ENCODE measurements around the gene ZBTB45. TPM values are rescaled to one million over a fixed set of nuclear protein-coding genes. Genes with fewer than 3 reads are reported as not detected.

Gene ZBTB45
- total and polyA plus RNA-seq, 10 of the 15 experiments (the other 5 are each of a cell fraction or from before 2014, with no cell fraction given) = 0.29 to 17.2 (median 4.2) TPM

DNA sequence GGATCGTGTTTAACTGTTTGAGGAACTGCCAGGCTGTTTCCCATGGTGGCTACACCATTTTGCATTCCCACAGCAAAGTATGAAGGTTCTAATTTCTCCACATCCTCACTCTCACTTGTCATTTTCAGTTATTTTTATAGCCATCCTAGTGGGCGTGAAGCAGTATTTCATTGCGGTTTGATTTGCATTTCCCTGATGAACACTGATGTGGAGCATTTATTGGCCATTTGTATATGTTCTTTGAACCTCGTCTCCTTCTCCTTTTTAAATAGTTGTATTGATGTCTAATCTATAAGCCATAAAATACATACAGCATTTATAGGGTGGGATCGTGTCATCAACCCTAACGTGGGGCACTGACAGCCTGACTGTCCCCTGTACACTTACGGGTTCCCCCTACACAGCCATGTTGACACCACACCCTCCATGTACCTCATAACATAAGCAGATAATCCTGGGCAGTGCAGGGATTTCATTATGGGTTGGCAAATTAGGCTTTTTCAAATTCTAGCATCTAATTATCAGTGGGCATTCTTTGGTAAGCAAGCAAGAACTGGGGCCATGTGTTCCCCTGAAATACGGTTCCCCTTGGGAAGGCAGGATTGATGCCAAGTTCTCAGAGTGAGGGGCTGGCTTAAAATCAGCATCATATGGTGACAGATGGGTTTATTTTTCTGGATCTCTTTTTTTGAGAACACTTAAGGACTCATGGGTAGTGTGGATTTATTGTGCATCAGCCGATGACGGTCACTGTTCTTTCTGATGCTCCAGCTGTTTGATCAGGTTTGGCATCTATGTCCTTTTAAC, 11.6 kb upstream of the ZBTB45 start:
- H3K9ac ChIP-seq (ENCODE audit: control insufficient read depth, insufficient read depth, low read length) = no peak overlapping the region
- in situ Hi-C loops (cut with MboI) = no loop called here
- H3K9me3 ChIP-seq (replicated peaks; ENCODE audit: control insufficient read depth, insufficient read depth, low read length) = no peaks in the 10 kb centered on the region
- ChIA-PET CTCF (no interaction called here), RAD21 (ENCODE audit: unreplicated experiment) (no interaction called here), SMC1A (ENCODE audit: uncharacterized antibody, unreplicated experiment) (interaction anchor here (1.6 kb wide), 1 partner anchor 10 kb away, joined by 4 read pairs; no protein-coding TSS in a partner anchor), POLR2A (interaction anchor here (0.7 kb wide), 1 partner anchor 78 kb away, joined by 3 read pairs; no protein-coding TSS in a partner anchor)
- H3K36me3 ChIP-seq (ENCODE audit: control insufficient read depth in 2 of 2, insufficient read depth in 2 of 2, low read length in 1 of 2) = no peaks in the 10 kb centered on the region
- no peak overlapping the region for H3K4me3 ChIP-seq
- no TSS peak for BruUV-seq (replicated peaks)
- H4K20me1 ChIP-seq (ENCODE audit: control insufficient read depth, insufficient read depth) = no peaks in the 10 kb centered on the region
- 10% methylated on average over 10 of the region's 10 CpGs for WGBS (ENCODE audit: insufficient coverage, insufficient replicate concordance, low lambda C conversion rate, missing lambda C conversion rate)
- H3K27me3 ChIP-seq (replicated peaks in 1 of 2; ENCODE audit: control insufficient read depth in 2 of 2, insufficient read depth in 2 of 2, low read length in 1 of 2) = no peaks in the 10 kb centered on the region
- no peaks in the 10 kb centered on the region for H3K79me2 ChIP-seq (ENCODE audit: control insufficient read depth, insufficient read depth, low read length)
- TF ChIP-seq, protein P1, sequence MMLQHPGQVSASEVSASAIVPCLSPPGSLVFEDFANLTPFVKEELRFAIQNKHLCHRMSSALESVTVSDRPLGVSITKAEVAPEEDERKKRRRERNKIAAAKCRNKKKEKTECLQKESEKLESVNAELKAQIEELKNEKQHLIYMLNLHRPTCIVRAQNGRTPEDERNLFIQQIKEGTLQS (IDR thresholded peaks at IDR 0.05; ENCODE audit: borderline replicate concordance, extremely low read depth, low read depth, low read length) = no peak
- peak; percentile 25; the same call in 1 of the 2 replicates for TF ChIP-seq RUNX3 (IDR thresholded peaks at IDR 0.05; ENCODE audit: low read length)
- H3K4me1 ChIP-seq (ENCODE audit: control insufficient read depth, insufficient read depth, low read length) = no peaks in the 10 kb centered on the region
- H3K4me2 ChIP-seq (ENCODE audit: control insufficient read depth, insufficient read depth) = no peak overlapping the region
- H2AFZ ChIP-seq (ENCODE audit: control insufficient read depth, low read depth, low read length) = no peak overlapping the region
- ATAC-seq (no peak), FAIRE-seq (no peak), DNase-seq (ENCODE audit: low read depth, low spot score) (no peak)
- no peak overlapping the region for H3K27ac ChIP-seq (ENCODE audit: control insufficient read depth, insufficient read depth)
- intact Hi-C loops (cut with micrococcal nuclease; ENCODE audit: unreplicated experiment) = no loop called here

DNA sequence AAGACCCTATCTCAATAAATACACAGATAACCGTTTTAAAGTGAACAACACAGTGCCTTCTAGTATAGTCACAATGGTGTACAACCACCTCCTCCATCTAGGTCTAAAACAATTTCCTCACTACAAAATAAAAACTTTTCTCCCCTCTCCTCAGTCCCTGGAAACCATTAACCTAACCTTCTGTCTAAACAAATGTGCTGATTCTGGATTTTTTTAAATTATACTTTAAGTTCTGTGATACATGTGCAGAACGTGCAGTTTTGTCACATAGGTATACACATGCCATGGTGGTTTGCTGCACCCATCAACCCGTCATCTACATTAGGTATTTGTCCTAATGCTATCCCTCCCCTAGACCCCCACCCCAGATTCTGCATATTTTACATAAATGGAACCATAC, 9.8 kb upstream of the ZBTB45 start:
- no peak overlapping the region for H3K4me3 ChIP-seq
- POLR2A ChIA-PET = interaction anchor here (0.6 kb wide), 1 partner anchor 223 kb away, joined by 3 read pairs; no protein-coding TSS in a partner anchor
- WGBS (ENCODE audit: insufficient coverage, insufficient replicate concordance, low lambda C conversion rate, missing lambda C conversion rate) = 18% methylated on average over 3 of the region's 3 CpGs
- H3K9ac ChIP-seq (ENCODE audit: control insufficient read depth, insufficient read depth, low read length) = no peak overlapping the region
- SMC1A ChIA-PET (ENCODE audit: uncharacterized antibody, unreplicated experiment) = no interaction called here
- no peak overlapping the region for H2AFZ ChIP-seq (ENCODE audit: control insufficient read depth, low read depth, low read length)
- H3K36me3 ChIP-seq (ENCODE audit: control insufficient read depth in 2 of 2, insufficient read depth in 2 of 2, low read length in 1 of 2) = no peaks in the 10 kb centered on the region
- no peak overlapping the region for H3K4me2 ChIP-seq (ENCODE audit: control insufficient read depth, insufficient read depth)
- CTCF ChIA-PET = interaction anchor here (1.0 kb wide), 1 partner anchor 10 kb away, joined by 4 read pairs; the partner anchor contains the start of gene ZBTB45
- no peaks in the 10 kb centered on the region for H3K79me2 ChIP-seq (ENCODE audit: control insufficient read depth, insufficient read depth, low read length)
- H4K20me1 ChIP-seq (ENCODE audit: control insufficient read depth, insufficient read depth) = no peaks in the 10 kb centered on the region
- RAD21 ChIA-PET (ENCODE audit: unreplicated experiment) = no interaction called here
- intact Hi-C loops (cut with micrococcal nuclease; ENCODE audit: unreplicated experiment) = no loop called here
- no peak overlapping the region for H3K27ac ChIP-seq (ENCODE audit: control insufficient read depth, insufficient read depth)
- no peak for DNase-seq (ENCODE audit: low read depth, low spot score)
- no TSS peak for BruUV-seq (replicated peaks)
- no peaks in the 10 kb centered on the region for H3K27me3 ChIP-seq (replicated peaks in 1 of 2; ENCODE audit: control insufficient read depth in 2 of 2, insufficient read depth in 2 of 2, low read length in 1 of 2)
- no peaks in the 10 kb centered on the region for H3K9me3 ChIP-seq (replicated peaks; ENCODE audit: control insufficient read depth, insufficient read depth, low read length)
- no peaks in the 10 kb centered on the region for H3K4me1 ChIP-seq (ENCODE audit: control insufficient read depth, insufficient read depth, low read length)
- ATAC-seq = no peak
- in situ Hi-C loops (cut with MboI) = no loop called here
- no peak for FAIRE-seq
- TF ChIP-seq, protein P2, sequence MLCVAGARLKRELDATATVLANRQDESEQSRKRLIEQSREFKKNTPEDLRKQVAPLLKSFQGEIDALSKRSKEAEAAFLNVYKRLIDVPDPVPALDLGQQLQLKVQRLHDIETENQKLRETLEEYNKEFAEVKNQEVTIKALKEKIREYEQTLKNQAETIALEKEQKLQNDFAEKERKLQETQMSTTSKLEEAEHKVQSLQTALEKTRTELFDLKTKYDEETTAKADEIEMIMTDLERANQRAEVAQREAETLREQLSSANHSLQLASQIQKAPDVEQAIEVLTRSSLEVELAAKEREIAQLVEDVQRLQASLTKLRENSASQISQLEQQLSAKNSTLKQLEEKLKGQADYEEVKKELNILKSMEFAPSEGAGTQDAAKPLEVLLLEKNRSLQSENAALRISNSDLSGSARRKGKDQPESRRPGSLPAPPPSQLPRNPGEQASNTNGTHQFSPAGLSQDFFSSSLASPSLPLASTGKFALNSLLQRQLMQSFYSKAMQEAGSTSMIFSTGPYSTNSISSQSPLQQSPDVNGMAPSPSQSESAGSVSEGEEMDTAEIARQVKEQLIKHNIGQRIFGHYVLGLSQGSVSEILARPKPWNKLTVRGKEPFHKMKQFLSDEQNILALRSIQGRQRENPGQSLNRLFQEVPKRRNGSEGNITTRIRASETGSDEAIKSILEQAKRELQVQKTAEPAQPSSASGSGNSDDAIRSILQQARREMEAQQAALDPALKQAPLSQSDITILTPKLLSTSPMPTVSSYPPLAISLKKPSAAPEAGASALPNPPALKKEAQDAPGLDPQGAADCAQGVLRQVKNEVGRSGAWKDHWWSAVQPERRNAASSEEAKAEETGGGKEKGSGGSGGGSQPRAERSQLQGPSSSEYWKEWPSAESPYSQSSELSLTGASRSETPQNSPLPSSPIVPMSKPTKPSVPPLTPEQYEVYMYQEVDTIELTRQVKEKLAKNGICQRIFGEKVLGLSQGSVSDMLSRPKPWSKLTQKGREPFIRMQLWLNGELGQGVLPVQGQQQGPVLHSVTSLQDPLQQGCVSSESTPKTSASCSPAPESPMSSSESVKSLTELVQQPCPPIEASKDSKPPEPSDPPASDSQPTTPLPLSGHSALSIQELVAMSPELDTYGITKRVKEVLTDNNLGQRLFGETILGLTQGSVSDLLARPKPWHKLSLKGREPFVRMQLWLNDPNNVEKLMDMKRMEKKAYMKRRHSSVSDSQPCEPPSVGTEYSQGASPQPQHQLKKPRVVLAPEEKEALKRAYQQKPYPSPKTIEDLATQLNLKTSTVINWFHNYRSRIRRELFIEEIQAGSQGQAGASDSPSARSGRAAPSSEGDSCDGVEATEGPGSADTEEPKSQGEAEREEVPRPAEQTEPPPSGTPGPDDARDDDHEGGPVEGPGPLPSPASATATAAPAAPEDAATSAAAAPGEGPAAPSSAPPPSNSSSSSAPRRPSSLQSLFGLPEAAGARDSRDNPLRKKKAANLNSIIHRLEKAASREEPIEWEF (IDR thresholded peaks at IDR 0.05; ENCODE audit: insufficient replicate concordance, low read depth, low read length) = no peak
- TF ChIP-seq TAF1 (IDR thresholded peaks at IDR 0.05; ENCODE audit: borderline replicate concordance, low read depth, low read length) (no peak), SIX5 (IDR thresholded peaks at IDR 0.05; ENCODE audit: low read depth, low read length, severe bottlenecking) (no peak), SREBF1 (IDR thresholded peaks at IDR 0.05; ENCODE audit: low read length) (no peak)
- TF ChIP-seq, protein P3, sequence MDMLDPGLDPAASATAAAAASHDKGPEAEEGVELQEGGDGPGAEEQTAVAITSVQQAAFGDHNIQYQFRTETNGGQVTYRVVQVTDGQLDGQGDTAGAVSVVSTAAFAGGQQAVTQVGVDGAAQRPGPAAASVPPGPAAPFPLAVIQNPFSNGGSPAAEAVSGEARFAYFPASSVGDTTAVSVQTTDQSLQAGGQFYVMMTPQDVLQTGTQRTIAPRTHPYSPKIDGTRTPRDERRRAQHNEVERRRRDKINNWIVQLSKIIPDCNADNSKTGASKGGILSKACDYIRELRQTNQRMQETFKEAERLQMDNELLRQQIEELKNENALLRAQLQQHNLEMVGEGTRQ (IDR thresholded peaks at IDR 0.05; ENCODE audit: borderline replicate concordance, low read depth, low read length) = no peak
- TF ChIP-seq, protein P4, sequence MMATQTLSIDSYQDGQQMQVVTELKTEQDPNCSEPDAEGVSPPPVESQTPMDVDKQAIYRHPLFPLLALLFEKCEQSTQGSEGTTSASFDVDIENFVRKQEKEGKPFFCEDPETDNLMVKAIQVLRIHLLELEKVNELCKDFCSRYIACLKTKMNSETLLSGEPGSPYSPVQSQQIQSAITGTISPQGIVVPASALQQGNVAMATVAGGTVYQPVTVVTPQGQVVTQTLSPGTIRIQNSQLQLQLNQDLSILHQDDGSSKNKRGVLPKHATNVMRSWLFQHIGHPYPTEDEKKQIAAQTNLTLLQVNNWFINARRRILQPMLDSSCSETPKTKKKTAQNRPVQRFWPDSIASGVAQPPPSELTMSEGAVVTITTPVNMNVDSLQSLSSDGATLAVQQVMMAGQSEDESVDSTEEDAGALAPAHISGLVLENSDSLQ (IDR thresholded peaks at IDR 0.05) = no peak

All from GM12878 (cell line).